Measurements from ENCODE around the gene M6PR. TPM values are rescaled to one million over a fixed set of nuclear protein-coding genes. Genes with fewer than 3 reads are reported as not detected.

M6PR gene
- total RNA-seq, 4 donors from 2014 or later: 45.9 to 128 (median 75.4) TPM

GRCh38 chr12:8951744-8952143, 2.3 kb upstream of the M6PR start:
- intact Hi-C loops (cut with DNase I; ENCODE audit: low total_unique reads): no loop called here
- H3K27me3 ChIP-seq: no peaks in the 10 kb centered on the region
- no peaks in the 10 kb centered on the region for H3K9me3 ChIP-seq
- no peaks in the 10 kb centered on the region for H3K36me3 ChIP-seq
- no peak overlapping the region for H3K27ac ChIP-seq
- TF ChIP-seq CTCF (IDR thresholded peaks at IDR 0.05) (no peak), POLR2A (IDR thresholded peaks at IDR 0.05) (no peak)
- no peak overlapping the region for H3K4me3 ChIP-seq
- no peak for DNase-seq
- peaks cover 0 to 10% of the 10 kb centered on the region in 2 donors for H3K4me1 ChIP-seq

GRCh38 chr12:8950702-8951478, 1.4 kb upstream of the M6PR start:
- H3K9me3 ChIP-seq: no peaks in the 10 kb centered on the region
- H3K36me3 ChIP-seq: no peaks in the 10 kb centered on the region
- no peaks in the 10 kb centered on the region for H3K27me3 ChIP-seq
- intact Hi-C loops (cut with DNase I; ENCODE audit: low total_unique reads): no loop called here
- peak overlapping the region; percentile 89 to 91 for H3K4me3 ChIP-seq
- no peak for DNase-seq
- H3K4me1 ChIP-seq: peaks cover 0 to 10% of the 10 kb centered on the region in 2 donors
- no peak for TF ChIP-seq CTCF (IDR thresholded peaks at IDR 0.05)
- TF ChIP-seq POLR2A (IDR thresholded peaks at IDR 0.05): no peak
- peak overlapping the region; percentile 100 for H3K27ac ChIP-seq

- DNase-seq: no peak
- Histone ChIP-seq H3K4me1 (peaks cover 0 to 10% of the 10 kb centered on the region in 2 donors), H3K27me3 (no peaks in the 10 kb centered on the region), H3K27ac (peak overlapping the region; percentile 100), H3K9me3 (no peaks in the 10 kb centered on the region), H3K4me3 (peak overlapping the region; percentile 89 to 91), H3K36me3 (no peaks in the 10 kb centered on the region)
- TF ChIP-seq CTCF (IDR thresholded peaks at IDR 0.05): no peak
- TF ChIP-seq POLR2A (IDR thresholded peaks at IDR 0.05): no peak
- intact Hi-C loops (cut with DNase I; ENCODE audit: low total_unique reads): no loop called here
Measured at GRCh38 chr12:8950221-8950527, 729 bp upstream of the M6PR start.

- DNase-seq: no peak
- peaks cover 0 to 10% of the 10 kb centered on the region in 2 donors for H3K4me1 ChIP-seq
- intact Hi-C loops (cut with DNase I; ENCODE audit: low total_unique reads): no loop called here
Measured at GRCh38 chr12:8948701-8949341, 624 bp downstream of the M6PR start.

More at GRCh38 chr12:8948701-8949341, 624 bp downstream of the M6PR start:
- no peak for TF ChIP-seq CTCF (IDR thresholded peaks at IDR 0.05)
- no peak for TF ChIP-seq POLR2A (IDR thresholded peaks at IDR 0.05)
- H3K27ac ChIP-seq: peak overlapping the region; percentile 100
- H3K4me3 ChIP-seq: peak overlapping the region; percentile 89 to 91
- H3K27me3 ChIP-seq: no peaks in the 10 kb centered on the region
- no peaks in the 10 kb centered on the region for H3K9me3 ChIP-seq
- H3K36me3 ChIP-seq: no peaks in the 10 kb centered on the region

Measured in uterus (tissue), 4 donors.